ENCODE results near the gene EIF4E1B. TPM values are rescaled to one million over a fixed set of nuclear protein-coding genes. Genes with fewer than 3 reads are reported as not detected.

EIF4E1B gene
- total RNA-seq, 3 donors from 2014 or later, result 1.6 TPM; not detected in 2

- DNase-seq (ENCODE audit: low spot score in 2 of 2), result no peak
- no peak overlapping the region for H3K27ac ChIP-seq
- TF ChIP-seq POLR2AphosphoS5 (IDR thresholded peaks at IDR 0.05) (no peak), CTCF (IDR thresholded peaks at IDR 0.05) (no peak), POLR2A (IDR thresholded peaks at IDR 0.05) (no peak)
- intact Hi-C loops (cut with DNase I; ENCODE audit: low total_unique reads), result no loop called here
- H3K9me3 ChIP-seq, result no peaks in the 10 kb centered on the region
- peak overlapping the region; percentile 47 to 83 (median 62) for H3K4me3 ChIP-seq
- peaks cover 3 to 5% of the 10 kb centered on the region in 2 donors for H3K27me3 ChIP-seq
- peaks cover 0 to 4% of the 10 kb centered on the region in 2 donors for H3K4me1 ChIP-seq
- no peaks in the 10 kb centered on the region for H3K36me3 ChIP-seq
These were observed 21.3 kb upstream of the EIF4E1B start for GRCh38 chr5:176608937-176609723.

- peaks cover 3 to 8% of the 10 kb centered on the region in 2 donors for H3K27me3 ChIP-seq
- intact Hi-C loops (cut with DNase I; ENCODE audit: low total_unique reads), result no loop called here
- no peak for TF ChIP-seq POLR2A (IDR thresholded peaks at IDR 0.05)
- peak in 1 of 3 donors; percentile 15 for TF ChIP-seq CTCF (IDR thresholded peaks at IDR 0.05)
- no peak for TF ChIP-seq POLR2AphosphoS5 (IDR thresholded peaks at IDR 0.05)
- H3K36me3 ChIP-seq, result no peaks in the 10 kb centered on the region
- no peaks in the 10 kb centered on the region for H3K9me3 ChIP-seq
- no peak within 1 kb of the TSS for H3K27ac ChIP-seq
- DNase-seq (ENCODE audit: low spot score in 2 of 2), result no peak
- H3K4me1 ChIP-seq, result peaks cover 0 to 4% of the 10 kb centered on the region in 2 donors
- H3K4me3 ChIP-seq, result peak within 1 kb of the TSS; percentile 47 to 83 (median 62)
These were observed 20.6 kb upstream of the EIF4E1B start, which contains the start of gene GPRIN1 for GRCh38 chr5:176609724-176610434. Gene GPRIN1 (minus strand): TSS chr5:176610156. CDS start chr5:176599834, 10,322 bp downstream.

GRCh38 chr5:176610435-176610773, 20.1 kb upstream of the EIF4E1B start:
- H3K27ac ChIP-seq, result no peak overlapping the region
- H3K9me3 ChIP-seq, result no peaks in the 10 kb centered on the region
- no peak for TF ChIP-seq POLR2A (IDR thresholded peaks at IDR 0.05)
- TF ChIP-seq POLR2AphosphoS5 (IDR thresholded peaks at IDR 0.05), result no peak
- TF ChIP-seq CTCF (IDR thresholded peaks at IDR 0.05), result no peak
- intact Hi-C loops (cut with DNase I; ENCODE audit: low total_unique reads), result no loop called here
- DNase-seq (ENCODE audit: low spot score in 2 of 2), result no peak
- H3K4me1 ChIP-seq, result peaks cover 0 to 4% of the 10 kb centered on the region in 2 donors
- H3K4me3 ChIP-seq, result peak overlapping the region; percentile 47 to 83 (median 62)
- peaks cover 3 to 13% of the 10 kb centered on the region in 2 donors for H3K27me3 ChIP-seq
- H3K36me3 ChIP-seq, result no peaks in the 10 kb centered on the region

GRCh38 chr5:176611435-176611834, 19.0 kb upstream of the EIF4E1B start:
- H3K9me3 ChIP-seq, result no peaks in the 10 kb centered on the region
- H3K4me3 ChIP-seq, result no peak overlapping the region
- H3K27me3 ChIP-seq, result peaks cover 3 to 23% of the 10 kb centered on the region in 2 donors
- DNase-seq (ENCODE audit: low spot score in 2 of 2), result peak; percentile 34 to 79
- H3K4me1 ChIP-seq, result peaks cover 0 to 4% of the 10 kb centered on the region in 2 donors
- intact Hi-C loops (cut with DNase I; ENCODE audit: low total_unique reads), result no loop called here
- no peak for TF ChIP-seq POLR2A (IDR thresholded peaks at IDR 0.05)
- TF ChIP-seq CTCF (IDR thresholded peaks at IDR 0.05), result no peak
- no peak for TF ChIP-seq POLR2AphosphoS5 (IDR thresholded peaks at IDR 0.05)
- H3K36me3 ChIP-seq, result no peaks in the 10 kb centered on the region
- H3K27ac ChIP-seq, result no peak overlapping the region

GRCh38 chr5:176612008-176612407, 18.5 kb upstream of the EIF4E1B start:
- no peaks in the 10 kb centered on the region for H3K36me3 ChIP-seq
- no peak for DNase-seq (ENCODE audit: low spot score in 2 of 2)
- H3K27me3 ChIP-seq, result peaks cover 3 to 29% of the 10 kb centered on the region in 2 donors
- H3K4me3 ChIP-seq, result no peak overlapping the region
- H3K9me3 ChIP-seq, result no peaks in the 10 kb centered on the region
- TF ChIP-seq POLR2A (IDR thresholded peaks at IDR 0.05), result no peak
- TF ChIP-seq CTCF (IDR thresholded peaks at IDR 0.05), result no peak
- no peak for TF ChIP-seq POLR2AphosphoS5 (IDR thresholded peaks at IDR 0.05)
- peaks cover 0 to 4% of the 10 kb centered on the region in 2 donors for H3K4me1 ChIP-seq
- intact Hi-C loops (cut with DNase I; ENCODE audit: low total_unique reads), result no loop called here
- no peak overlapping the region for H3K27ac ChIP-seq

All from breast epithelium (tissue), 4 donors.